SK-N-SH (cell line): ENCODE data around the gene ARHGEF3. TPM values are rescaled to one million over a fixed set of nuclear protein-coding genes. Genes with fewer than 3 reads are reported as not detected.

Source experiments
- CTCF ChIA-PET: fragments of 300-600, 350-600 bp; formaldehyde crosslinking; extraction: SDS; loops from one replicate; lab custom pipeline; 2021; lab: Yijun Ruan, JAX
- POLR2A ChIA-PET: fragments of 350-600 bp; sonication (Branson Sonifier 250); formaldehyde crosslinking; extraction: SDS; loops from one replicate; lab custom pipeline; 2020; ENCODE audit warnings: antibody characterized with exemption, inconsistent platforms; lab: Yijun Ruan, JAX
- DNase-seq: peaks from one replicate; pipeline ENCODE4 v3.0.0; 2012
- H2AFZ ChIP-seq: fragments of 200-600 bp; sonication (generic); 2 replicates; pipeline ENCODE4 v1.8.1; 2016; ENCODE audit warnings: antibody characterized with exemption, mild to moderate bottlenecking, low read depth
- H3F3A ChIP-seq: fragments of 200-600 bp; sonication (generic); replicated peaks from 2 replicates; pipeline ENCODE3; 2016; ENCODE audit warnings: antibody characterized with exemption, mild to moderate bottlenecking; ENCODE audit not compliant: insufficient read depth
- H3K27ac ChIP-seq, 2 experiments: fragments of 200-500 bp in 1 of 2; fragments of 200-600 bp in 1 of 2; sonication (Bioruptor generic) in 1 of 2; sonication (generic), shearing (Covaris generic) in 1 of 2; 2 replicates each; pipeline versions ENCODE4 v1.5.1 to v1.6.1; 2014 to 2016; ENCODE audit warnings: low read depth in 2 of 2, inconsistent platforms in 1 of 2, low read length in 1 of 2, mild to moderate bottlenecking in 1 of 2, mixed read lengths in 1 of 2
- H3K27me3 ChIP-seq: fragments of 200-600 bp; sonication (generic), shearing (Covaris generic); 2 replicates; pipeline ENCODE4 v1.6.1; 2016; ENCODE audit warnings: mixed run types; ENCODE audit not compliant: insufficient read depth
- H3K36me3 ChIP-seq, 2 experiments: fragments of 200-500 bp in 1 of 2; fragments of 200-600 bp in 1 of 2; sonication (Bioruptor generic) in 1 of 2; sonication (generic) in 1 of 2; replicated peaks in 1 of 2; 2 replicates each; pipeline versions ENCODE3 to v1.5.1; 2014 to 2016; ENCODE audit warnings: low read length in 1 of 2, mild to moderate bottlenecking in 1 of 2; ENCODE audit not compliant: insufficient read depth in 2 of 2, control insufficient read depth in 1 of 2
- H3K4me1 ChIP-seq, 2 experiments: fragments of 200-500 bp in 1 of 2; fragments of 200-600 bp in 1 of 2; sonication (Bioruptor generic) in 1 of 2; sonication (generic), shearing (Covaris generic) in 1 of 2; 2 replicates each; pipeline versions ENCODE4 v1.5.1 to v1.6.1; 2014 to 2016; ENCODE audit warnings: low read depth in 1 of 2, low read length in 1 of 2, mixed run types in 1 of 2; ENCODE audit not compliant: insufficient read depth in 2 of 2, control insufficient read depth in 1 of 2
- H3K4me2 ChIP-seq: fragments of 200-600 bp; sonication (generic), shearing (Covaris generic); 2 replicates; pipeline ENCODE4 v1.6.1; 2017; ENCODE audit warnings: mixed run types
- H3K4me3 ChIP-seq, 2 experiments: fragments of 200-500 bp in 1 of 2; fragments of 200-600 bp in 1 of 2; sonication (Bioruptor generic) in 1 of 2; sonication (generic), shearing (Covaris generic) in 1 of 2; 2 replicates each; pipeline versions ENCODE4 v1.5.1 to v1.8.1; 2014 to 2016; ENCODE audit warnings: low read depth in 2 of 2, inconsistent platforms in 1 of 2, low read length in 1 of 2, mild to moderate bottlenecking in 1 of 2, mixed read lengths in 1 of 2, moderate library complexity in 1 of 2
- H3K79me2 ChIP-seq: fragments of 200-600 bp; sonication (generic); 2 replicates; pipeline ENCODE4 v1.8.1; 2017; ENCODE audit warnings: mild to moderate bottlenecking; ENCODE audit not compliant: insufficient read depth
- H3K9ac ChIP-seq: fragments of 200-600 bp; sonication (generic); 2 replicates; pipeline ENCODE4 v1.6.1; 2017; ENCODE audit warnings: mixed run types
- H3K9me2 ChIP-seq: fragments of 200-600 bp; sonication (generic); 2 replicates; pipeline ENCODE4 v1.6.1; 2017; ENCODE audit warnings: mixed run types
- H3K9me3 ChIP-seq: fragments of 200-600 bp; sonication (generic); 2 replicates; pipeline ENCODE4 v1.6.1; 2017; ENCODE audit warnings: mixed run types, mild to moderate bottlenecking, moderate library complexity
- H4K20me1 ChIP-seq: fragments of 200-600 bp; sonication (generic); 2 replicates; pipeline ENCODE4 v1.6.1; 2017; ENCODE audit warnings: mild to moderate bottlenecking, mixed run types; ENCODE audit not compliant: insufficient read depth
- CHD2 ChIP-seq: fragments of 150-350 bp; IDR thresholded peaks from 2 replicates; pipeline ENCODE4 v1.6.1; 2018; ENCODE audit warnings: low read length; ENCODE audit not compliant: partially characterized antibody
- ELF1 ChIP-seq: IDR thresholded peaks from 2 replicates; pipeline ENCODE4 v1.4.0; 2012
- EP300 ChIP-seq, 2 experiments: IDR thresholded peaks; 2 replicates each; pipeline versions ENCODE4 v1.4.0 to v1.6.1; 2012; ENCODE audit warnings: borderline replicate concordance in 1 of 2, low read depth in 1 of 2, low read length in 1 of 2
- FOSL2 ChIP-seq: IDR thresholded peaks from 2 replicates; pipeline ENCODE4 v1.4.0; 2012; ENCODE audit warnings: low read depth, mild to moderate bottlenecking, moderate library complexity, borderline replicate concordance
- FOXM1 ChIP-seq: IDR thresholded peaks from 2 replicates; pipeline ENCODE4 v1.4.0; 2012; ENCODE audit warnings: low read depth, mild to moderate bottlenecking
- GABPA ChIP-seq: IDR thresholded peaks from 2 replicates; pipeline ENCODE4 v1.4.0; 2012; ENCODE audit warnings: low read depth, mild to moderate bottlenecking
- MAX ChIP-seq: IDR thresholded peaks from 2 replicates; pipeline ENCODE4 v1.4.0; 2012; ENCODE audit warnings: low read depth
- NFIC ChIP-seq: IDR thresholded peaks from 2 replicates; pipeline ENCODE4 v1.4.0; 2012; ENCODE audit warnings: borderline replicate concordance
- NRF1 ChIP-seq: IDR thresholded peaks from 2 replicates; pipeline ENCODE4 v1.6.1; 2012; ENCODE audit warnings: low read depth, mild to moderate bottlenecking, low read length
- RFX5 ChIP-seq: IDR thresholded peaks from 2 replicates; pipeline ENCODE4 v1.6.1; 2012; ENCODE audit warnings: mild to moderate bottlenecking, improper control_type of control experiment, low read length
- RXRA ChIP-seq: IDR thresholded peaks from 2 replicates; pipeline ENCODE4 v1.4.0; 2012; ENCODE audit warnings: low read depth, mild to moderate bottlenecking, borderline replicate concordance
- TCF12 ChIP-seq: IDR thresholded peaks from 2 replicates; pipeline ENCODE4 v1.4.0; 2012
- YY1 ChIP-seq: IDR thresholded peaks from 2 replicates; pipeline ENCODE4 v1.4.0; 2012; ENCODE audit warnings: low read depth, mild to moderate bottlenecking
- ZBTB33 ChIP-seq: IDR thresholded peaks from 2 replicates; pipeline ENCODE4 v1.4.0; 2012; ENCODE audit warnings: low read depth, borderline replicate concordance
- whole genome bisulfite sequencing: methylation state at CpG from one replicate; pipeline ENCODE4 v1.1.6; 2017; ENCODE audit warnings: low lambda C conversion rate; 5-methylcytosine and 5-hydroxymethylcytosine counted together
- polyA plus RNA-seq, 3 experiments: library from polyadenylated mRNA; depleted of rRNA; stranded (reverse); fragments of >200 nt; gene quantifications; 2 replicates each; pipeline ENCODE4 v1.2.3, GENCODE V29; 2012
- TF ChIP-seq, protein P1 (sequence below): fragments of 150-350 bp; IDR thresholded peaks from 2 replicates; pipeline ENCODE4 v1.6.1; 2017; ENCODE audit warnings: antibody characterized with exemption, low read length, low read depth, borderline replicate concordance
- TF ChIP-seq, protein P2 (sequence below): IDR thresholded peaks from 2 replicates; pipeline ENCODE4 v1.4.0; 2012; ENCODE audit warnings: low read depth, borderline replicate concordance
- TF ChIP-seq, protein P3 (sequence below): IDR thresholded peaks from 2 replicates; pipeline ENCODE4; 2012
- TF ChIP-seq, protein P4 (sequence below): fragments of 150-350 bp; IDR thresholded peaks from 2 replicates; pipeline ENCODE4 v1.6.1; 2016; ENCODE audit warnings: mild to moderate bottlenecking, low read depth, low read length

The ARHGEF3 gene
- polyA plus RNA-seq, 1 of the 3 experiments (the other 2 are of a cell fraction) = 5.9 TPM

DNA sequence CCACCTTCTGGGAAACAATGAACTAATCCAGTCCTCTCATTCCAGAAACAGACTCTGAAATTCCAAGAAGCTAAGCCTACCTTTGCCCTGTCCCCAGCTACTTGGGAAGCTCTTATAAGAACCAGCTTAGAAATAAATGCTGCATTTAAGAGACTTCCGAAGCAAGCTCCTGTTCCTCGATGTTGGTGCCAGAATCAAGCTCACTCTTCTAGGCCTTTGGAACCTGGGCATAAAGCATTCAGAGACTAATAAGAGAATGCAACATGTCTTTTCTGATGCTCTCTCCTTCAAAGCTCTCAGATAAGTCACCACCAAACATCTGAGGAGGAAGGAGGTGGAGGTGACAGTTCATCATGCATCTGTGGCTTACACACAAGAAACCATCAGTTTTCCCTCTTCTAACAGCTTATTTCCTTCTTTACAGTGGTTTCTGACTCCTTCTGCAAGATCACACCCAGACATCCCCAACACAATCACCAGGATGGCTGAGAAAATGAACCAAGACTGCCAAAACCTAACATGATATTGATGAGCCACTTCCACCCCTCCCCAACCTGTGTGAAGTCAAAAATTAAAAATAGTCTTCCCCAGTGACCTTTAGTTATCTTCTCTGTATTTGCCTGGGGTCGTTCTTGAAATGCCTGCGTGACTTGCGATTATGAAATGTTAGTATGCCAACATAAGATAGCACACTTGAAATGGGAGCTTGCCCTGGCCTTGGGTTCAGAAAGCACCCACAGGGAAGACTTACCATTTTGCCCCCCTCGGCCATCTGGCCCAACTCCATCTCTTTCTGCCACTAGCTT, 11.5 kb downstream of the ARHGEF3 start:
- no peaks in the 10 kb centered on the region for H3K36me3 ChIP-seq
- no peak for TF ChIP-seq FOSL2
- no peak for TF ChIP-seq YY1
- TF ChIP-seq RFX5 = no peak
- no peak for TF ChIP-seq CHD2
- TF ChIP-seq, protein P1, sequence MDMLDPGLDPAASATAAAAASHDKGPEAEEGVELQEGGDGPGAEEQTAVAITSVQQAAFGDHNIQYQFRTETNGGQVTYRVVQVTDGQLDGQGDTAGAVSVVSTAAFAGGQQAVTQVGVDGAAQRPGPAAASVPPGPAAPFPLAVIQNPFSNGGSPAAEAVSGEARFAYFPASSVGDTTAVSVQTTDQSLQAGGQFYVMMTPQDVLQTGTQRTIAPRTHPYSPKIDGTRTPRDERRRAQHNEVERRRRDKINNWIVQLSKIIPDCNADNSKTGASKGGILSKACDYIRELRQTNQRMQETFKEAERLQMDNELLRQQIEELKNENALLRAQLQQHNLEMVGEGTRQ = no peak
- no peak for TF ChIP-seq RXRA
- TF ChIP-seq GABPA = no peak
- TF ChIP-seq, protein P2, sequence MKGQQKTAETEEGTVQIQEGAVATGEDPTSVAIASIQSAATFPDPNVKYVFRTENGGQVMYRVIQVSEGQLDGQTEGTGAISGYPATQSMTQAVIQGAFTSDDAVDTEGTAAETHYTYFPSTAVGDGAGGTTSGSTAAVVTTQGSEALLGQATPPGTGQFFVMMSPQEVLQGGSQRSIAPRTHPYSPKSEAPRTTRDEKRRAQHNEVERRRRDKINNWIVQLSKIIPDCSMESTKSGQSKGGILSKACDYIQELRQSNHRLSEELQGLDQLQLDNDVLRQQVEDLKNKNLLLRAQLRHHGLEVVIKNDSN = no peak
- no peak for TF ChIP-seq NRF1
- TF ChIP-seq TCF12 = no peak
- no peak overlapping the region for H2AFZ ChIP-seq
- no peaks in the 10 kb centered on the region for H3K27me3 ChIP-seq
- H3K9me2 ChIP-seq = no peaks in the 10 kb centered on the region
- no peak for DNase-seq
- no peaks in the 10 kb centered on the region for H4K20me1 ChIP-seq
- H3K4me1 ChIP-seq = peaks cover 0 to 18% of the 10 kb centered on the region in 2 experiments; a peak in 2 of 4 replicates
- H3K4me2 ChIP-seq = no peak overlapping the region
- CTCF ChIA-PET = interaction anchor here (0.6 to 4.0 kb wide), 8 partner anchors 10 to 311 kb away, joined by 3 to 34 read pairs (median 4); partner anchors contain the start of gene ARHGEF3
- H3K9ac ChIP-seq = no peak overlapping the region
- no peaks in the 10 kb centered on the region for H3K79me2 ChIP-seq
- H3K27ac ChIP-seq = no peak overlapping the region
- 93% methylated on average over 6 of the region's 6 CpGs for WGBS
- no peaks in the 10 kb centered on the region for H3F3A ChIP-seq
- no peaks in the 10 kb centered on the region for H3K9me3 ChIP-seq
- H3K4me3 ChIP-seq = no peak overlapping the region
- POLR2A ChIA-PET = no interaction called here

GRCh38 chr3:56789076-56789475, 12.7 kb downstream of the ARHGEF3 start:
- Histone ChIP-seq H3K9me2 (no peaks in the 10 kb centered on the region), H3K36me3 (no peaks in the 10 kb centered on the region), H3K4me1 (peaks cover 2 to 23% of the 10 kb centered on the region in 2 experiments; a peak in 3 of 4 replicates), H3K9me3 (no peaks in the 10 kb centered on the region), H3K27me3 (no peaks in the 10 kb centered on the region), H3F3A (no peaks in the 10 kb centered on the region), H3K27ac (no peak overlapping the region; a peak in 1 of 4 replicates), H2AFZ (no peak overlapping the region), H4K20me1 (no peaks in the 10 kb centered on the region), H3K4me3 (no peak overlapping the region), H3K9ac (no peak overlapping the region), H3K79me2 (no peaks in the 10 kb centered on the region), H3K4me2 (no peak overlapping the region)
- CTCF ChIA-PET = interaction anchor here (1.1 to 4.0 kb wide), 7 partner anchors 10 to 207 kb away, joined by 3 to 20 read pairs (median 8); partner anchors contain the start of gene ARHGEF3
- TF ChIP-seq NFIC (no peak), FOXM1 (no peak), YY1 (no peak), RXRA (no peak), ZBTB33 (no peak), EP300 (IDR thresholded peaks at IDR 0.05; ENCODE audit: borderline replicate concordance in 1 of 2, low read depth in 1 of 2, low read length in 1 of 2) (no peak), MAX (no peak), ELF1 (no peak), TCF12 (no peak)
- TF ChIP-seq, protein P3, sequence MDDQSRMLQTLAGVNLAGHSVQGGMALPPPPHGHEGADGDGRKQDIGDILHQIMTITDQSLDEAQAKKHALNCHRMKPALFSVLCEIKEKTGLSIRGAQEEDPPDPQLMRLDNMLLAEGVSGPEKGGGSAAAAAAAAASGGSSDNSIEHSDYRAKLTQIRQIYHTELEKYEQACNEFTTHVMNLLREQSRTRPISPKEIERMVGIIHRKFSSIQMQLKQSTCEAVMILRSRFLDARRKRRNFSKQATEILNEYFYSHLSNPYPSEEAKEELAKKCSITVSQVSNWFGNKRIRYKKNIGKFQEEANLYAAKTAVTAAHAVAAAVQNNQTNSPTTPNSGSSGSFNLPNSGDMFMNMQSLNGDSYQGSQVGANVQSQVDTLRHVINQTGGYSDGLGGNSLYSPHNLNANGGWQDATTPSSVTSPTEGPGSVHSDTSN = no peak
- TF ChIP-seq, protein P4, sequence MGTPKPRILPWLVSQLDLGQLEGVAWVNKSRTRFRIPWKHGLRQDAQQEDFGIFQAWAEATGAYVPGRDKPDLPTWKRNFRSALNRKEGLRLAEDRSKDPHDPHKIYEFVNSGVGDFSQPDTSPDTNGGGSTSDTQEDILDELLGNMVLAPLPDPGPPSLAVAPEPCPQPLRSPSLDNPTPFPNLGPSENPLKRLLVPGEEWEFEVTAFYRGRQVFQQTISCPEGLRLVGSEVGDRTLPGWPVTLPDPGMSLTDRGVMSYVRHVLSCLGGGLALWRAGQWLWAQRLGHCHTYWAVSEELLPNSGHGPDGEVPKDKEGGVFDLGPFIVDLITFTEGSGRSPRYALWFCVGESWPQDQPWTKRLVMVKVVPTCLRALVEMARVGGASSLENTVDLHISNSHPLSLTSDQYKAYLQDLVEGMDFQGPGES = no peak
- TF ChIP-seq, protein P2 = no peak
- DNase-seq = no peak
- 91% methylated on average over 3 of the region's 3 CpGs for WGBS
- POLR2A ChIA-PET = no interaction called here
